ENCODE measurements around the gene DOK5.
A peak's percentile ranks its signal among the peaks of the same experiment; 100 is the strongest.

Gene DOK5

GRCh38 chr20:54515793-54516628 is 40.6 kb downstream of the DOK5 start:
- DNase-seq, result peak; percentile 9

- no peak for DNase-seq
Observed at GRCh38 chr20:54517241-54517975, 42.0 kb downstream of the DOK5 start.

- no peak for DNase-seq
Observed at GRCh38 chr20:54524849-54525248, 49.5 kb downstream of the DOK5 start.

- no peak for DNase-seq
Observed at GRCh38 chr20:54525916-54526590, 50.7 kb downstream of the DOK5 start.

GRCh38 chr20:54526801-54527200 is 51.4 kb downstream of the DOK5 start:
- DNase-seq, result no peak

GRCh38 chr20:54532573-54532972 is 57.2 kb downstream of the DOK5 start:
- no peak for DNase-seq

GRCh38 chr20:54534101-54534500 is 58.7 kb downstream of the DOK5 start:
- no peak for DNase-seq

- no peak for DNase-seq
Observed at GRCh38 chr20:54535033-54535432, 59.6 kb downstream of the DOK5 start.

GRCh38 chr20:54535746-54536145 is 60.4 kb downstream of the DOK5 start:
- no peak for DNase-seq

- no peak for DNase-seq
Observed at GRCh38 chr20:54539521-54540046, 64.2 kb downstream of the DOK5 start.

- DNase-seq, result no peak
Observed at GRCh38 chr20:54543369-54543768, 68.0 kb downstream of the DOK5 start.

- DNase-seq, result no peak
Observed at GRCh38 chr20:54545676-54546358, 70.4 kb downstream of the DOK5 start.

GRCh38 chr20:54548849-54549248 is 73.5 kb downstream of the DOK5 start:
- no peak for DNase-seq

GRCh38 chr20:54549658-54550326 is 74.4 kb downstream of the DOK5 start:
- DNase-seq, result no peak

- DNase-seq, result no peak
Observed at GRCh38 chr20:54550776-54551396, 75.5 kb downstream of the DOK5 start.

GRCh38 chr20:54554006-54554405 is 78.6 kb downstream of the DOK5 start:
- DNase-seq, result no peak

- no peak for DNase-seq
Observed at GRCh38 chr20:54555150-54555549, 79.8 kb downstream of the DOK5 start.

- no peak for DNase-seq
Observed at GRCh38 chr20:54556406-54556805, 81.0 kb downstream of the DOK5 start.

GRCh38 chr20:54557806-54558590 is 82.6 kb downstream of the DOK5 start:
- no peak for DNase-seq

- DNase-seq, result no peak
Observed at GRCh38 chr20:54559890-54560289, 84.5 kb downstream of the DOK5 start.

- no peak for DNase-seq
Observed at GRCh38 chr20:54560357-54560756, 85.0 kb downstream of the DOK5 start.

Data from NCI-H526 treated with DMSO at 0.1 percent for 48 hours (cell line).